HG03095 (cell line): ENCODE results near the gene ULK4.
"Not testable (repeated sequence)": the region's sequence is repeated elsewhere in the genome, so short reads cannot be mapped to it uniquely, and the experiment has no call there.

ENCODE experiments used
- ATAC-seq: cut with Tn5 transposase; IDR thresholded peaks from one replicate; pipeline ENCODE4 v1.9.1; 2021; ENCODE audit warnings: moderate library complexity; ENCODE audit not compliant: unreplicated experiment

Gene ULK4

DNA sequence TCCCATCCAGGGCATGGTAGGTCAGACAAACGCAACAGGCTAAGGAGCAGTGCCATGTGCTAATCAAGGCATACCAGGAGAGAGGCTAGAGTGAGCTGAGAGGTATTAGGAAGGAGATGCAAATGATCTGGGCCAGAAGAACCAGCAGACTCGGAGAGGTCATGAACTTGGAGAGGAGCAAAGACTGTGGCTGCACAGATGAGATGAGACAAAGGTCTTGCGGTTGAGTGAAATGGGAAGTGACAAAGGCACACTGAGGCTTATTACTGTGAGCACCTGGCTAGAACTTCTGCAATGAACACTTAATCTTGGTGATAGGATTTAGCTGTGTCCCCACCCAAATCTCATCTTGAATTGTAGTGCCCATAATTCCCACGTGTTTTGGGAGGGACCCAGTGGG is 380.2 kb downstream of the ULK4 start:
- ATAC-seq: peak; percentile 93

- ATAC-seq: no peak
These were observed 381.5 kb downstream of the ULK4 start for GRCh38 chr3:41580274-41580959.

GRCh38 chr3:41579861-41580260 is 382.0 kb downstream of the ULK4 start:
- no peak for ATAC-seq

GRCh38 chr3:41578798-41579197 is 383.1 kb downstream of the ULK4 start:
- no peak for ATAC-seq

- ATAC-seq: no peak
These were observed 386.2 kb downstream of the ULK4 start for GRCh38 chr3:41575724-41576123.

DNA sequence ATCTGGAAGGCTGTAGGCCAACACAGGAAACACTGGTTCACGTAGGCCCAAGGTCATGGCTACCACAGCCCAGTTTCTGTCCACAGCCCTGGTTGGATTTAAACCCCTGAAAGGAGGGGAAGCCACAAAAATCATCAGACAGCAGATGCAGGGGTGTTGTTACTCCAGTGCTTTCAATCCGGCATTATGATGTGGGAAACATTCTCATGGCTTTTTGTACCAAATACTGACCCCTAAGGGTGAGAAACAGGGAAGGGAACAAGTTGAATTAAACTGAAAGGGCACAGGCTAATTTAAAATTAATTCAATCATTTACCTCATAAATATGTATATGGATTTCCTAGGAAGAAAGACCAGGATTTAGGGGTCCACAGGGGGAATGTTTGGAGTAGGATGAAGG is 387.0 kb downstream of the ULK4 start:
- ATAC-seq: no peak

DNA sequence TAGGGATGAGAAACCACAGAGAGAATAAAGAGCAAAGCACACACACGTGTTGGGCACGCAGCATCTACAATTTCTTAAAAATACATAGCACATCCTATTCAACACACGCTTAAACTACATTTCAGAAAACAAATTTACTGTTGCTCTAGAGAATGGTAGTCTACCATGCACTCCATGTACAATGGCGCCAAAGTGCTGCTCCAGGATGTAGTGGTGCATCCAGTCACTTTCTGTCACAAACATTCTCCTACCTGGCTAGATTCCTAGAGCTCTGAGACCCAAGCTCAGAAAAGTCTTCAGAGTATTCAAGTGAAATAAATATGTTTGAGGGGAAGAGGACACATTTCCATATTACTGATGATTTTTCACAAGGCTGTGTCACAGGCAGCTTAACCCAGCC is 388.3 kb downstream of the ULK4 start:
- ATAC-seq: no peak

GRCh38 chr3:41572092-41572491 is 389.8 kb downstream of the ULK4 start:
- no peak for ATAC-seq

DNA sequence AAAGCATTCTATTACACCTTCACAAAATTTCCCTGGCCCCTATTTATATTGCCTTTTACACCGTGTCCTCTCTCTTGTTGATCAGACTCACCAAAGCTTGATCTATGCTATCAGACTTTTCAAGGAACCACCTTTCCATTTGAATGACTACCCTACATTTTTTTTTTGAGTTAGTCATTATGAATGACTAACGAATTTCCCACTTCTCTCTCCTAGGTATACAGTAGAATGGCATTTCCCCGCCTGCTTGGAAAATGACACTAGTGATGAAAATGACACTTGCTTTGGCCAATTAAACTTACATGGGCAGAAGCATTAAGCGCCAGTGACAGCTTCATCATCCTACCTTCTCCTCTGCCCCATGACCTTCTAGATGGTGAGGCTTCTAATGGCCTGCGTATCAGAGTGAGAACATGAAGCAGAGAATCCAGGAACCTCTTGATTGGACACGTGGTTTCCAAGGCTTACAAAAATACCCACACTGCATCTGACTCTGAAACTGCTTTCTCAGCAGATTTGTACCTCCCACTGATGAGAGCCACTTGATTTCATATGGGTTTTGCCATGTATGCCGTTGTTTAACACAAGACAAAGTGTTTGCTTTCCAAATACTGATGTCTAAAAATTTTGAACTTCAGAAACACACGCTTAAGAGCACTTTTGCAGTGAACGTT is 392.1 kb downstream of the ULK4 start:
- ATAC-seq: no peak

DNA sequence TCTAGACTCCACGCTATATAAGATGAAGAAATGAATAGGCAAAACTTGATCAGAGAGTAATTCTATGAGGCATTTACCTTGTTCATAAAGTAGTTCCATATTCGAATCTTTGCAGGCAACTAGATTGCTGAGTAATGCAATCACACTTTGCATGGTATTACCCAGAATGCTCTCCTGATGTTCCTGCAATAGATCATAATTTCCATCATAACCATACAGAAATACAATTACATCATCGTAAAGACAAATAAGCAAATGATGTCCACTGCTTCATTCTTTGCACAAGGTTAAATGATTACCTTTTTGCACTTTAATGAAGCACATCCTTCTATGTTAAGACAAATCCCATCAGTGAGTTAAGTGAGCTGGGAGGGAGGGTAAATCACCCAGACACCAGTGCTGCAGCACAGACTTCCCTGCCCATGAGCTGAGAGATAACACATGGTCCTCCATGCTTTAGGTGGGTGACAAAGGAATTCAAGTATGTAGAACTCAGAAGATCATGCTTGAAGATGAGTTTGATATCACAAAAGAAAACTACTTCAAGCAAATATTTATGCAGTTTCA is 395.9 kb downstream of the ULK4 start:
- ATAC-seq: no peak

DNA sequence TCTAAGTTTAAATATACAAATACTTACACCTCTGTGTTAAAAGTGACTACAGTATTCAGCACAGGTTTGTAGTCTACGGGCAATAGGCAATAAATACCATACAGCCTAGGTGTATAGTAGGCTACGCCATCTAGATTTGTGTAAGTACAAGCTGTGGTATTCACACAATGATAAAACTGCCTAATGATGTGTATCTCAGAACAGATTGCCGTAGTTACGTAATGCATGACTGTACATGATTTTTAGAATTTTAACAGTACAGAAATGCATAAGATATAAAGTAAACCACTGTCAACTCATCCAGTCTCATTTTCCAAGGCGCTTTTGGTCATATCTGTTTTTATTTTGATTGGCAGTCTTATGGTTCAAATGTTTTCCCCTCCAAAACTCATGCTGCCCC is 396.9 kb downstream of the ULK4 start:
- ATAC-seq: no peak

DNA sequence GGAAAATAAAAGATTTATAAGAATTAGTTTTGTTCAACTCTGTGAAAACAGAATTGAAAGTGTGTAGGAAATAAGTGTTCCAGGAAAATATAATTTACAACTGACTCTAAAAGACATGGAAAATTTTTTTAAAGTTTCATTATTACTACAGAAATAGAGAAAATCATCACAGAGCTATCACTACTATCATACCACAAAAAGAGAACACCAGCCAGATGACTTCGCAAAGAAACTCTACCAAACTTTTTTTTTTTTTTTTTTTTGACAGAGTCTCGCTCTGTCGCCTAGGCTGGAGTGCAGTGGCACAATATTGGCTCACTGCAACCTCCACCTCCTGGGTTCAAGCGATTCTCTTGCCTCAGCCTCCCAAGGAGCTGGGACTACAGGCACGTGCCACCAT is 405.7 kb downstream of the ULK4 start:
- not testable (repeated sequence) for ATAC-seq

DNA sequence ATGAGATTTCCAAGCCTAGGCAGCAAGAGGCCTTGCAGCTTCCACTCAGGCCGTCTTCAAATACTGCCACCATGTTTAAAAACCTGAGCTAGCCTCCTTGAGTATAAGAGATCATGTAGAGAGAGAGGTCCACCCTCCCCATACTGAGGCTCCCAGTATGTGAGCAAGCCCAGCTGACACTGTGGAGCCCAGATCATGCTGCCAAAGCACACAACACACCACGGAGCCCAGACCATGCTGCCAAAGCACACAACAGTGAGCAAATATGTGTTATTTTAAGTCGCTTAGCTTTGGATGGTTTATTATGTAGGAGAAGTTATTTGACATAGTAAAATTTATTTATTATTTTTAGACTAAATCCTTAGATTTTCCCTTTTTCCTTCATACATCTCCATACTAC is 428.9 kb downstream of the ULK4 start:
- no peak for ATAC-seq

- ATAC-seq: no peak
These were observed 434.8 kb downstream of the ULK4 start for GRCh38 chr3:41526995-41527573.

- peak; percentile 42 for ATAC-seq
These were observed 436.4 kb downstream of the ULK4 start for GRCh38 chr3:41525303-41526064.

DNA sequence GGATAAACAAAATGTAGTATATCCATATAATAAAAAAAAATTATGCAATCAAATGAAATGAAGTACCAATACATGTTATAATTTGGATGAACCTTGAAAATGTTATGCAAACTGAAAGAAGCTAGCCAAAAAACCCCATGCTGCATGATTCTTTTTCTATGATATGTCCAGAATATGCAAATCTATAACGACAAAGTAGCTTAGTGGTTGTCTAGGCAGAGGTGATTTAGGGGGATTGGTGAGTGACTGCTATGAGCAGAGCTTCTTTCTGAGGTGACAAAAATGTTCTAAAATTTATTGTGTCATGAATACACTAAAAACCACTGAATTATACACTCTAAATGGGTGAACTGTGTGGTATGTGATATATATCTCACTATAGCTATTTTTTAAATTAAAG is 438.0 kb downstream of the ULK4 start:
- ATAC-seq: no peak

- peak; percentile 72 for ATAC-seq
These were observed 439.3 kb downstream of the ULK4 start for GRCh38 chr3:41522612-41523011.

DNA sequence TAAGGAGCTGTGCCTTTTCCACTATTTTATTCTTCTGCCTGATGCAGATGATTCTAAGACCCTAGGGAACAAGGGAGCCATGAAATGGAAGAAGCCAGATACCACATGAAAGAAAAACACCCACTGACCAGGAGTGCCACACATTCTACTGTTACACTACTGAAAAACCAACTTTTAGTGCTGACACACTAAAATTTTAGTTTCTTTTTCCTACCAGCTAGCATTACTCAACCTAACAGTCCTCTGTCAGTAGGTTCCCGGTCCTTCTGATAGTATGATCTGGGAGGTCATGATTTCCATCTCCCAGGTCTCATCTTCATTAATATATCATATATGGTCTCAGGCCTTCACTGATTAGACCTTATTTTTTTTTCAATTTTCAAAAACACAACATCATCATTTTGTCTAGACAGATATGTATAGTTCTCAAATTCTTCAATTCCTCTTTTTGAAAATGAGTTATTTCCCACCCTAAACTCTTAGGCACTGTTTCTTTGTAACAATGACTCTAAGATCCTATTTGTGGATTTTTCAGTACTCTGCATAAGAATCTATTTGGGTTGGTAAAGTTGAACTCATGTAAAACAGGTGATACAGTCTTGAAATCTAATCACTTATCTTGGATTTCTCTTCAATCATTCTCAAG is 440.8 kb downstream of the ULK4 start:
- no peak for ATAC-seq

DNA sequence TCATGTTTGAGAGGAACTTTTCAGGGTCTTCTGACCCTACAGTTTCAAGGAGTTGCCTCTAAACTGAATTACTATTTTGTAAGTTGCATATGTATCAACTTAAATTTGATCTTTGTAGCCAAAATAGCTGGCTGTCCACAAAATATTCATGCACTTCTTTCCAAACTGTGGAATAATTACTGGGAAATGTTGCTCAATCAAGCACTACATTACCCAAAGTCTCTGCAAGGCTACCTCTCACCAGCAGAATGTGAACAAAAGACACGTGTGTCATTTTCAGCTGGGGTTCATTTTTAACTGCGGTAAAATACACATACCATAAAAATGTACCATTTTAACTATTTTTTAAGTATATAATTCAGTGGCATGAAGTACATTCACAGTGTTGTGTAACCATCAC is 442.2 kb downstream of the ULK4 start:
- ATAC-seq: no peak

DNA sequence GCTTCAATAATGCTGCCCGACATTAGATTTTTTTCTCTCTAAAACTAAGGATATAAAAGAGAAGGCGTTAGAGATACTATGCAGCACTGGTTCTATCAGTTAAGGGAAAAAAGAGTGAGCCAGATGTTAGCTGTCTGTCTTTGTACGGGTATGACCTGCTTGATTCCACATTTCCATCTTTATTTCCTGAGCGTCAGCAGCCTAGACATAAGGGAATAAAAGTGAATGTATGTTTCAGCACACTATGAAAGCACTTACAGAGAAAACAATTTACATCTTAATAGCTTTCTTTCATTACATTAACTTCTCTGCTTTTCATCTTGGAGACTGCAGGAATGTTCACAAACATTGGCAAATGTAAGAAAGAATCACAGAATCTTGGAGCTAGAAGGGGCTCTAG is 443.3 kb downstream of the ULK4 start:
- no peak for ATAC-seq
